GM19438 (cell line): ENCODE results near the gene ZNF286A.
A peak's percentile ranks its signal among the peaks of the same experiment; 100 is the strongest.
"Not testable (repeated sequence)": the region's sequence is repeated elsewhere in the genome, so short reads cannot be mapped to it uniquely, and the experiment has no call there.

Experiments used
- ATAC-seq: cut with Tn5 transposase; IDR thresholded peaks from one replicate; pipeline ENCODE4 v1.9.1; 2021; ENCODE audit warnings: low read depth; ENCODE audit not compliant: unreplicated experiment

Gene ZNF286A

DNA sequence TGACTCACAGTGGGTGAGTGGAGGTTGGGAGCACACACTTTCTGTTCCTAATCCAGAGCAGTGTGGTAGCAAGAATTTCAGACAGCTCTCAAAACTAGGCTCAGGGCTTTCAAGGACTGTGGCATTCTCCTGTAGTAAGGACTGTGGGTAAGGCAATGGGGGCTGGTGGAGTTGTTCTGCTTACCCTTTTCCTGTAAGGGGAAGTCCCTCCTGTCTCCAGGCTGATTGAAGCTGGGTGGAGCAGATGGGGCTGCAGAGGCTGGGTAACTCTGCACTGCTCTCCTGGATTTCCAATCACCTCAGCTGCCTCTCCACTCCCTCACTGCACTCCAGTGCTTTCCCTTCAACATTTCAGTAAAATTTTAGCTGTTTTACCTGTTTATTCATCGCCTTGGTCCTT lies 12.1 kb upstream of the ZNF286A start:
- not testable (repeated sequence) for ATAC-seq

DNA sequence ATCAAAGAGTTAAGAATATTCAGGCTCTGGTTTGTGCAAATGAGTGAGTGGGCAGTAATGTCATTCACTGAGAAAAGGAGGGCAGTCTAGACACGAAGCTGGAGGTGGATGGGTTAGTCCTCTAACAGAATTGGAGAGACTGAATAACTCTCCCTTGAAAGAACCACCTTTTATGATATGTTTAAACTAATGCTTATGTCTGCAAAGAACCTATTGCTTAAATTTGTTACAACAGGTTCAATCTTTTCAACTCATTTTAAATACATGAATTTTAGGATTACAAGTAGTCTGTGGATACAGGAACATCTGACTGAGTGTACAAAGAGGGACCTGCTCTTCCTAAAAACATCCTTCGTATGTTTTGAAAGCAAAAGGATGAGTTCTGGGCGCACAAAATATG lies 585 bp upstream of the ZNF286A start:
- not testable (repeated sequence) for ATAC-seq

DNA sequence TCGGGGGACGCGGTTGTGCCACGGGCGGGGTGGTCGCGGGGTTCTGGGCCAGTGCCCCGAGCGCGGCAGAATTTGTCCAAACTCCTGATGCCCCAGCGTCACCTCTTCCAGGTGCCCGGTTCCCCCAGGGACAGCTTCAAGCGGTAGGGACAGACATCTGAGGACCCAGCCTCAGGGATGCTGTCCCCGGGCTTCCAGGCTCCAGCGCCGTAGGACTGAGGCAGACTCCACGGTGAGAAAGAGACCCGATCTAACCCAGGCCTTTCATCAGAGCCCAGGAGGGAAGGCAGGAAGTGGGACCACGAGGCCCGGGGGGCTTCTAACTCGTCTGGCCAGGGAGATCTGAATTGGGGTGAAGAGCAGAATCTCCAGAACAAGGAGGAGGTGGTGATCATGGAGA lies 385 bp downstream of the ZNF286A start:
- peak; percentile 13 for ATAC-seq

- ATAC-seq: not testable (repeated sequence)
These were observed 4.7 kb downstream of the ZNF286A start for GRCh38 chr17:15704239-15704638.

- ATAC-seq: not testable (repeated sequence)
These were observed 5.3 kb downstream of the ZNF286A start for GRCh38 chr17:15704813-15705212.

DNA sequence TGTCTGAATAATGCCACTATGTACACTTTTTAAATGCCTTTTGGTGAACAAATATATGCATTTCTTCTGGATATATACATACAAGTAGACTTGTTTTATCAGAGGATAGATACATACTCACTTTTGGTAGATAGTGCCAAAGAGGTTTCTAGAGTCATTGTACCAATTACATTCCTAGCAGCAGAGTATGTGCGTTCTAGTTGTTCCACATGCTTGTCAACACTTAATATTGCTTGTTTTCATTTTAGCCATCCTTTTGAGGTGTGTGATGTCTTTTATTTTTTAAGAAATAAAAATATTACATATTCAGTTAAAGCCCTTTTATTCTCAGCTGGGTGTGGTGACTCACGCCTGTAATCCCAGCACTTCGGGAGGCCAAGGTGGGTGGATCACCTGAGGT lies 9.3 kb downstream of the ZNF286A start:
- ATAC-seq: not testable (repeated sequence)

DNA sequence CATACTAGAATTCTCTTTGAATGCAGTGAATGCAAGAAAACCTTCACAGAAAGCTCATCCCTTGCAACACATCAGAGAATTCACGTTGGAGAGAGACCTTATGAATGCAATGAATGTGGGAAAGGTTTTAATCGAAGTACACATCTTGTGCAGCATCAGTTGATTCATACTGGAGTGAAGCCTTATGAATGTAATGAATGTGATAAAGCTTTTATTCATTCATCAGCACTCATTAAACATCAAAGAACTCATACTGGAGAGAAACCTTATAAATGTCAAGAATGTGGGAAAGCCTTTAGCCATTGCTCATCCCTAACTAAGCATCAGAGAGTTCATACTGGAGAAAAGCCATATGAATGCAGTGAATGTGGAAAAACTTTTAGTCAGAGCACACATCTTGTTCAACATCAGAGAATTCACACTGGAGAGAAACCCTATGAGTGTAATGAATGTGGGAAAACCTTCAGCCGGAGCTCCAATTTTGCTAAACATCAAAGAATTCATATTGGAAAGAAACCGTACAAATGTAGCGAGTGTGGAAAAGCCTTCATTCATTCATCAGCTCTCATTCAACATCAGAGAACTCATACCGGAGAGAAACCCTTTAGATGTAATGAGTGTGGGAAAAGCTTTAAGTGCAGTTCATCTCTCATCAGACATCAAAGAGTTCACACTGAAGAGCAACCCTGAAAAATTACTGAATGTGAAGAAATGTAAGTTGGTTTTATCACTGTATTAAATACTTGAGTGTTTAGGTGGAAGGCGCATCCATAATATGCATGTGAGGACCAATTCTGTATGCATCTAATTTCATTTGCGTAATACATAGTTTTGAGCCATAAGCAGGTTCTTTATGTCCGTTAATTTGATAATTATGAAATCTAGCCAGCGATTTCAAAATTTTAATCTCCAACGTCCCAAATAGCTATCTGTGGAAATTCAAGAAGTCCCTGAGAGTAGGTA lies 17.3 kb downstream of the ZNF286A start:
- not testable (repeated sequence) for ATAC-seq

DNA sequence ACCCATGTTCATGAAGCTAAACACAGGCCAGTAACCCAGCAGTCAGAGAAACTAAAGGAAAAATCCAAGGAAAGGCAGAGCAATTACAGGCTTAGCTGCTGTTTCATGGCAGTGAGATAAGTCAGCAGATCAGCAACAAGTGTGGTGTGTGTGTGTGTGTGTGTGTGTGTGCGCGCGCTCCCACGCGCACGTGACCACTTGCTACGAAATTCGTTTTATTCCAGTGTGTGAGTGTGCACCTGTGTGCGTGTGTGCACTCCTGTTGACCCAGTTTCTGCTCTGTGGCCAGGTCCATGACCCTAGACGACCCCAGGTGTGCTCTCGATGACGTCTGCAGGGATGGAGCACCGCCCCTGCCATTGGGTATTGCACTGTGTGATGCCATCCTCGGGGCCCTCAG lies 31.0 kb downstream of the ZNF286A start:
- not testable (repeated sequence) for ATAC-seq

GRCh38 chr17:15731900-15732299 lies 32.3 kb downstream of the ZNF286A start, which contains the start of gene TBC1D26:
Gene TBC1D26, plus strand, starts transcription at chr17:15732283. Its CDS starts 3,066 bp downstream, at chr17:15735349.
- ATAC-seq: not testable (repeated sequence)

GRCh38 chr17:15733174-15733789 lies 33.7 kb downstream of the ZNF286A start:
- not testable (repeated sequence) for ATAC-seq

DNA sequence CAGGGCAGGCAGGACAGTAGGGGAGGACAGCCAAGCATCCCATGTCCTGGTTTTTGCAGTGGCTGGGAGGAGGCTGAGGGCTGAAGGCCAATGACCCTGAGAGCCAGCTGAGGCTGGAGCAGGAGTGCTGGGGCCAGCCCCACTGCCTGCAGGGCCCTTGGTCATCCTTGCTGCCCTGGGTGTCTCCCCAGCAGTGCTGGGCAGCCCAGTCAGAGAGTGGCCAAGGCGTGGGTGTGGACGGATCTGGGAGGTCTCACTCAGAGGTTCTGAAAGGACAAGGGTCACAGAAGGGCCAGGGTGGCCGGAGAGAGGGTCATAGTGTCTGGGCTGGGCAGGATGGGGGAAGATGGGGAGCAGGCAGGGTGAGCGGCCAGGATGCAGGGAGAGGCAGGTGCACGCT lies 37.0 kb downstream of the ZNF286A start:
- ATAC-seq: not testable (repeated sequence)

DNA sequence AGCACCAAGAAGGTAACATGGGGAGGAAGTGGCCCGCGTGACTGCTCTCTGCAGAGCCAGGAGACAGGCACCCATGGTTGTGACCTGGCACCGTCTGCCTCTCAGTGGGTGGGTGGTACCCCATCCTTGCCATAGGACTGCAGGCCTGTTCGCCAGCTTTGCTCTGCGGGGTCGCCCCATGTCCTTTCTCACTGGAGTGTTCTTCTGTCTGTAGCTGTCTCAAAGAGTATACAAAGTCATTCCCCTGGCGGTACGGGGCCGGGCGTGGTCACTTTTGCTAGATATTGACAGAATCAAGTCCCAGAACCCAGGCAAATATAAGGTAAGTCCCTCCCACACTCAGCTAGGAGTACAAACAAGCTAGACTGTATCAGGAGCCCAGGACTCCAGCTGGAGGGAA lies 38.5 kb downstream of the ZNF286A start:
- no peak for ATAC-seq

- not testable (repeated sequence) for ATAC-seq
These were observed 39.7 kb downstream of the ZNF286A start for GRCh38 chr17:15739259-15739658.

DNA sequence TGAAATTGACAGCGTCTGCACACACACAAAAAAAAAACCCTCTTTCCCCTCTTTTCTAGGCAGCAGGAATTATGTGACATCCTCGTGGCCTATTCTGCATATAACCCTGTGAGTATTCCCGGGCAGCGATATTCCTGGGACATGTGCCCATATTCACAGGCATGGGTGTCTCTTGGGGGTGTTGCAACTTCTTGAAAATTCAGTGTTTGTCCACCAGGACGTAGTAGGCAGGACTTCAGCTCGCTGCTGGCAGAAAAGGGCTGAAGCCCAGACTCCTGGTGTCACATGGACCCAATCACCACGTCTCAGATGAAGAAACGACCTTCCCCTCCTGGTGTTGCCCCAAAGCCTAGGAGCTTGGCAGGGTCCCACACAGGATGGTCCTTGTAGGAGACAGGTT lies 40.5 kb downstream of the ZNF286A start:
- not testable (repeated sequence) for ATAC-seq

DNA sequence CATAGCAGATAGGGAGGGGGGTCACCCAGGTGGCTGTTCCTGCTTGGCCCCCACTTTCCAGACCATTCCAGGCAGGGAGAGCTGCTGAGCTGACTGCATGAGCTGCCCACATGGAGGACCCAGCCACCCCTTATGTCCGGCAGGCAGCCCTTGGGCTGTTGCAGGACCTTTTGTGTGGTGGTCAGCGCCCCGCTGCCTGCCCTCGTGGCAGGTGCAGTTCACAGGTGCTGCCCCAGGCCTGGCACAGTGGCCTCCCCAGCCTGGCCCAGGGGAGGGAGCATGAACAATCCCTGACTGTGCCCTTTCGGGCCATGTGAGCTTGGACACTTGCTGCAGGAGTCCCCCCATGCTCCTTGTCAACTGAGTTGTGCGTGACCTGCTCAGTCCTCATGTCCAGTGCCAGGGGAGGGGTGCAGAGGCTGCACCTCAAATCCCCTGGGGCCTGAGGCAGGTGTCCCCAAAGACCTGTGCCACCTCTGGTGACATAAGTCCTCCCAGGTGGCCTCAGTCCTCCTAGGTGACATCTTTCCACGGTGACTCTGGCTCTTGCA lies 41.1 kb downstream of the ZNF286A start:
- ATAC-seq: no peak

GRCh38 chr17:15741624-15742023 lies 42.1 kb downstream of the ZNF286A start:
- no peak for ATAC-seq

DNA sequence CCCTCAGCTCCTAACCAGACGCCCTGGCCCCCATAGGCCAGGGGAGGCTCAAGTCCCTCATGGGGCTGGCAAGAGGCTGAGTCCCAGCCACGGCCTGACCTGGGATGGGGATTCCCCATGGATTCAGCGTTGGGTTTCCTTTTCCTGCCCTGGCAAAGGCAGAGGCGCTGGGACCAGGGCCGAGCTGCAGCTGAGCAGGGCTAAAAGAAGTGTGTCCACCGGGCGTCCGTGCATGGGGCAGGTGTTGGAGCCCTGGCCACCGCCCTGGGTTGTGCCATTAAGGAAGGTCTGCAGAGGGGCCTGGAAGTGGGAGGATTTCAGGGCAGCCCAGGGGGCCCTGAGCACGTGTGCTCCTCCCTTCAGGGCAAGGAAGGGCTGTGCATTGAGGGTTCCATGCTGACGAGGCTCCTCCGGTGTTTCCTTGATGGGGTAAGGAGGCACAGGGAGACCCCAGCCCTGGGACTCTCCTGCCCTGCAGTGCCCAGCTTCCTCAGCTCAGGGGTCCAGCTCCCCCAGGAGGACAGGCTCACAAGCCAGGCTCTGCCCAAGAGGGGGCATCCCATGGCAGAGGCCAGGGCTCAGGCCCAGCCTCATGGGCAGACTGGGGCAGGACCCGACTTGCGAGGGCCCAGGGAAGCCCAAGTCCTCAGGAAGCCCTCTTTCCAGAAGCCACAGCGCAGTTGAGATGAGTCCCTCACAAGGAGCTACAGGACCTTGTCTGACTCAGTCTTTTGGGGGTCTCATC lies 42.7 kb downstream of the ZNF286A start:
- no peak for ATAC-seq

GRCh38 chr17:15742921-15743320 lies 43.4 kb downstream of the ZNF286A start:
- no peak for ATAC-seq

GRCh38 chr17:15744074-15744676 lies 44.6 kb downstream of the ZNF286A start:
- no peak for ATAC-seq

DNA sequence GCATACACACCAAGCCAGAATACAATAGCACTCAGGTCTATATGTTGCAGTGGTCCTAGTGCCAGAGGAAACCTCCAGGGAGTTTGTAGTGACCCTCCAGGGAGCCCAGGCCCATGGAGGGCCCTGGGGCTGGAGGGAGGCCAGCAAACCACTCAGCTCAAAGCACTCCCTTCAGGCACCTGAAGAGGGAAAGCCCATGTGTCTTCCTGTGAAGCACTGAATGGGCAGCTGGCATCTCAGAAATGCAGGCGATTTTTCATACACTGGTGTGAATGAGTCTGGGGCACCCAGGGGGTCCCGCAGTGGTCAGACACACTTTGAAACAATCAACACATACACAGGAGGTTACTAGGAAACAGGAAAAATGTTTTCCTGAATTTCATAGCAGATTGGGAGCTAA lies 45.3 kb downstream of the ZNF286A start:
- ATAC-seq: no peak
